Pons (tissue), 1 donor: ENCODE data around the gene ZNF441.
"Not testable (repeated sequence)": the region's sequence is repeated elsewhere in the genome, so short reads cannot be mapped to it uniquely, and the experiment has no call there.

ENCODE experiments used
- DNase-seq: peaks from one replicate; pipeline ENCODE4 v3.0.0-alpha.2; 2016; ENCODE audit warnings: low spot score

ZNF441 gene

DNA sequence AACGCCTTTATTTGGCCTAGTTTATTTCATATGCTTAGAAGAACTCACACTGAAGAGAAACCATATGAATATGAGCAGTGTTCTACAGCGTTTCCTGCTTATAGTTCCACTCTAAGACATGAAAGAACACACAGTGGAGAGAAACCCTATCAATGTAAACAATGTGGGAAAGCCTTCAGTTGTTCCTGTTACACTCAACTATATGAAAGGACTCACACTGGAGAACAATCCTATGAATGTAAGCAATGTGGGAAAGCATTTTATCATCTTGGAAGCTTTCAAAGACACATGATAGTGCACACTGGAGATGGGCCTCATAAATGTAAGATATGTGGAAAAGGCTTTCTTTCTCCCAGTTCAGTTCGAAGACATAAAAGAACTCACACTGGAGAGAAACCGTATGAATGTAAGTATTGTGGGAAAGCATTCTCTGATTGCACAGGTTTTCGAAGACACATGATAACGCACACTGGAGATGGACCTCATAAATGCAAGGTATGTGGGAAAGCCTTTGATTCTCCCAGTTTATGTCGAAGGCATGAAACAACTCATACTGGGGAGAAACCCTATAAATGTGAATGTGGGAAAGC, 13.7 kb downstream of the ZNF441 start:
- no peak for DNase-seq

DNA sequence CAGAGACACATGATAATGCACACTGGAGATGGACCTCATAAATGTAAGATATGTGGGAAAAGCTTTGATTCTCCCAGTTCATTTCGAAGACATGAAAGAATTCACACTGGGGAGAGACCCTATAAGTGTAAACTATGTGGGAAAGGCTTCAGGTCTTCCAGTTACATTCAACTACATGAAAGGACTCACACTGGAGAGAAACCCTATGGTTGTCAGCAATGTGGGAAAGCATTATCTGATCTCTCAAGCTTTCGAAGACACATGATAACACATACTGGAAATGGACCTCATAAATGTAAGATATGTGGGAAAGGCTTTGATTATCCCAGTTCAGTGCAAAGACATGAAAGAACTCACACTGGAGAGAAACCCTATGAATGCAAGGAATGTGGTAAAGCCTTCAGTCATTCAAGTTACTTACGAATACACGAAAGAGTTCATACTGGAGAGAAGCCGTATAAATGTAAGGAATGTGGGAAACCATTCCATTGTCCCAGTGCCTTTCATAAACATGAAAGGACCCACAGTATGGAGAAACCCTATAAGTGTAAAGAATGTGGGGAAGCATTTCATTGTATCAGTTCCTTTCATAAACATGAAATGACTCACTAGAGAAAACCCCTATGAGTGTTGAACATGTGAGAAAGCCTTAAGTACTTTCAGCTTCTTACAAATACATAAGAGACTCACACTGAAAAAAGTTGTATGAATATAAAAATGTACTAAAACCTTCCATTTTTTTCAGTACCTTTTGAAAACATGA, 14.7 kb downstream of the ZNF441 start:
- no peak for DNase-seq

DNA sequence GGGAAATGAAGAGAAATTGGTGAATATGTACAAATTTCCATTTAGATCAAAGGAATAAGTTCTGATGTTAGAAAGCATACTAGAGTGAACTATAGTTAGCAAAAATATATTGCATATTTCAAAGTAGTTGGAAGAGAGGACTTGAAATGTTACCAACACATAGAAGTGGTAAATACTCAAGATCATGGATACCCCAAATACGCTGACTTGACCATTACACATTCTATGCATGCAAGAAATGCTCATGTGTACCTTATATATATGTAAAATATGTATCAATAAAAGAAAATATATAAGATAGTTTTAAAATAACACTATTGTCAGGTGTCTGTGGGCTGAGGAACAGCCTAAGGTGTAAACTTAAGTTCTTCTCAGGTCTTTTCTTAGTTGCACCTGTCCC, 17.0 kb downstream of the ZNF441 start:
- no peak for DNase-seq

DNA sequence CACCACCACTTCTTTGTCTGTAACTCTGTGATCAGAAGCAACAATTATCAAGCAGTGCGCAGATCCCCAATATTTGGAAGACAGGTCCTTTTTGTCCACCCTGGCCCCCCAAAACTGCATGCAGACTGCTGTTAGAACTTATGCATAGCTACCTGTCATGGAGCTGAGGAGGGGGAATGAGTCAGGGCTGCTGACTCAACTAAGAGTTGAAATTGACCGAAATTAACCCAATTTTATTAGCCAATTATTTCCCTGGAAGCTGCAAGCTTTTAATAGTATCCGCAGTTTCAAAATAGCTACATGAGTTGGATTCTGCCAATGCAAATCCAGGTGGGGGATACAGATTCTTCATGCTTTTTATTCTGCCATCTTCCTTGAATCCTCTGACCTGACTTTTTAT, 17.6 kb downstream of the ZNF441 start:
- DNase-seq, result no peak

DNA sequence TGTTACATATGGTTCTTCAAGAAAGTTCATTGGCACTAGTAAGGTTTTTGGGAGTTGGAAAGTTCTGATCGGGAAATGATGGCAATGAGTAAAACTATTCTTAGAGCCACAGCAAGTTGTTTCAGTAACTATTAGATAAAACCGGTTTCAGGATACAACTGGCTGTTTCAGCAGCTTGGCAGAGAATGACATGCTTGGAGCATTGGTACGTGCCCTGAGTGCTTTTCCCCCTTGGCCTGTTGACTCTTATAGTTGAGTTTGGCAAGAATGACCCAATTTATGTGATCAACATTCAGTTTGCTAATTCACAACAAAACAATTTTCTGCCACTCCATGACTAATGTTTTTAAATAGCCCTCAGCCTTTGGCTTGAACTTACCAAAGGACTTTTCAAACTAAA, 20.7 kb downstream of the ZNF441 start:
- no peak for DNase-seq

- no peak for DNase-seq
Observed at GRCh38 chr19:11792942-11793341, 26.1 kb downstream of the ZNF441 start.

DNA sequence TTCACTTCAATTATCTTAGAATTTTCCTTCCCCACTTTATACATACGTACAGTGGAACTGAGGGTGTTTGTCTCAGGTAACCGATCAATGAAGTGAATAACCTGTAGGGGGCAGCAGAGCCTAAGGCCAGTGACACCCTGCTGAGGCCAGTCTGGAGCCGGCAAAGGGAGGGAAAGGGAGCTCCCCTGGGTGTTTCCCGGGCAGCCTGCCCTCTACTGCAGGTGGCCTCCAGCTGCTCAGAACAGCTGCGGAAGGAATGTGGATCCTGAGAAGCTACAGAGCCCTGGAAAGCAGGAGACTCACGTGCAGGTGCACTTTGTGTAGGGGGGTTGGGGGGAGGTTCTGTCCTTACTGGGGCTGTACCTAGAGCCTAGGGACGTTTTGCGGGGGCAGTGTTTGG, 30.7 kb downstream of the ZNF441 start:
- peak; percentile 90 for DNase-seq

DNA sequence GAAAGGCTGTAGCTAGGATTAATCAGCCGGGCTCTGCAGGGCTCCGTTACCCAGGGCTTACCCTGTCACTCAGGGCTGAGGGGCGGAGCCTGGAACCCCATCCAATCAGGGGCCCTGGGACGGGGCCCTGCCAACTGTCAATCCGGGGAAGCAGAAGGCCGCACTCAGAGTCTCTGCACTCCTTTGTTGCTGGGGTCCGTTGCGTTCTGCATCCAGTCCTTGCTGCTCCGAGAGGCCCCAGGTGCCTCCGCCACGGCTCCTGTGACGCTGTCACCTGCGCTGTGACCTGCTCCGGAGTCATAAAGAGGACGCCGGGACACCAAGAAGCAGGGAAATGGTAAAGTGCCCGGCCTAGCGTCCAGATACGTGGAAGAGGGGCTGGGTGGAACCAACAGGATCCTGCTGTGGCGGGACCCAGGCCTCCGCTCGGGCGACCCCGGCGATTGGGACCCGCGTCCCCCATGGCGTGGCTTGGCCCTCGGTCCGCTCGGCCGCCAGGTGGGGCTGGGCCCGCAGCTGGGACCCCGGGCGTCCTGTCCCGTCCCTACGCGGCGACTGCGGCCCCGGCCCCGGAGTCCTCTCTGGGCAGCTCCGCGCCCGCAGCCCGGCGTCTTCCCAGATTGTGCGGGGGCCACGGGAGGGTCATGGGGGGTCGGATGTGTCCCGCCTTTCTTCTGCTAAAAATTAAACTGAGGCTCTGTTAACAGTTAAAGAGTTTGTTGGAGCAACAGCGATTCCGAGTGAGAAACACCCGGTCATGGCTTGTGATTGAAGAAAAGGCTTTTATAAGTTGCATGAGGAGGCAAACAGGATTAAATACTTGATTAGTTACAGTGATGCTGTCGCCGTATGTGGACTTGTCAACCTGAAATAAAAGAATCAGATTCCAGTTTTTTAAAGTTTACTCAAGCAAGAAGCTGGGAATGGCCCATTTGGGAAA, 31.9 kb downstream of the ZNF441 start, which contains the start of gene ZNF491:
Gene ZNF491, plus strand, starts transcription at position 133 of the 940 bp plus-strand sequence. CDS start 7,431 bp downstream, outside the sequence.
- peak; percentile 94 for DNase-seq

DNA sequence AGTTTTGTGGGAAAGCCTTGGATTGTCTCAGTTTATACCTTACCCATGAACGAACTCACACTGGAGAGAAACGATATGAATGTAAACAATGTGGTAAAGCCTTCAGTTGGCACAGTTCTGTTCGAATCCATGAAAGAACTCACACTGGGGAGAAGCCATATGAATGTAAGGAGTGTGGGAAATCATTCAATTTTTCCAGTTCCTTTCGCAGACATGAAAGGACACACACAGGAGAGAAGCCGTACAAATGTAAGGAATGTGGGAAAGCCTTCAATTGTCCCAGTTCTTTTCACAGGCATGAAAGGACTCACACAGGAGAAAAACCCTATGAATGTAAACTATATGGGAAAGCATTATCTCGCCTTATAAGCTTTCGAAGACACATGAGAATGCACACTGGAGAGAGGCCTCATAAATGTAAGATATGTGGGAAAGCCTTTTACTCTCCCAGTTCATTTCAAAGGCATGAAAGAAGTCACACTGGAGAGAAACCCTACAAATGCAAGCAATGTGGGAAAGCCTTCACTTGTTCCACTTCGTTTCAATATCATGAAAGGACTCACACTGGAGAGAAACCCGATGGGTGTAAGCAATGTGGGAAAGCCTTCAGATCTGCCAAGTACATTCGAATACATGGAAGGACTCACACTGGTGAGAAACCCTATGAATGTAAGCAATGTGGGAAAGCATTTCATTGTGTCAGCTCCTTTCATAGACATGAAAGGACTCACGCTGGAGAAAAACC, 39.7 kb downstream of the ZNF441 start:
- DNase-seq, result no peak

GRCh38 chr19:11807099-11807380, 40.2 kb downstream of the ZNF441 start:
- no peak for DNase-seq

DNA sequence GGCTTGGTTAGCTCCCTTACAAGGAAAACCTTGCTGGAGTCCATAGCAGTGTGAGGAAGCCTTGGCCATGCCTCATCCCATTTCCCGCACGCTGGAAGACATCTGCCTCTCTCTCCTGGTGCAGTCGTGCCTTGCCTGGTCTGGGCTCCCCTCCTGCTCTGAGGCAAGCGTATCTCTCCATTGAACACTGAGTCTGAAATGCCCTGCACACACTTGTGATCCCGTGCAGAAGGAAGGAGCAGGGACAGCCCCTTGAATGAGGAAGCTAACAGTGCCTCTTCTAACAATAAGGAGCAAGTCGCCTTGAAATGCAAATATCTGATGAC, 46.9 kb downstream of the ZNF441 start:
- DNase-seq, result no peak

- DNase-seq, result peak; percentile 97
Observed at GRCh38 chr19:11814029-11814699, 47.4 kb downstream of the ZNF441 start, which contains the start of gene ZNF440. Gene ZNF440, plus strand, starts transcription at chr19:11814273. Its CDS starts 175 bp downstream, at chr19:11814448.

GRCh38 chr19:11814700-11815035, 47.9 kb downstream of the ZNF441 start:
- DNase-seq, result no peak

- DNase-seq, result no peak
Observed at GRCh38 chr19:11821474-11822109, 54.8 kb downstream of the ZNF441 start.

DNA sequence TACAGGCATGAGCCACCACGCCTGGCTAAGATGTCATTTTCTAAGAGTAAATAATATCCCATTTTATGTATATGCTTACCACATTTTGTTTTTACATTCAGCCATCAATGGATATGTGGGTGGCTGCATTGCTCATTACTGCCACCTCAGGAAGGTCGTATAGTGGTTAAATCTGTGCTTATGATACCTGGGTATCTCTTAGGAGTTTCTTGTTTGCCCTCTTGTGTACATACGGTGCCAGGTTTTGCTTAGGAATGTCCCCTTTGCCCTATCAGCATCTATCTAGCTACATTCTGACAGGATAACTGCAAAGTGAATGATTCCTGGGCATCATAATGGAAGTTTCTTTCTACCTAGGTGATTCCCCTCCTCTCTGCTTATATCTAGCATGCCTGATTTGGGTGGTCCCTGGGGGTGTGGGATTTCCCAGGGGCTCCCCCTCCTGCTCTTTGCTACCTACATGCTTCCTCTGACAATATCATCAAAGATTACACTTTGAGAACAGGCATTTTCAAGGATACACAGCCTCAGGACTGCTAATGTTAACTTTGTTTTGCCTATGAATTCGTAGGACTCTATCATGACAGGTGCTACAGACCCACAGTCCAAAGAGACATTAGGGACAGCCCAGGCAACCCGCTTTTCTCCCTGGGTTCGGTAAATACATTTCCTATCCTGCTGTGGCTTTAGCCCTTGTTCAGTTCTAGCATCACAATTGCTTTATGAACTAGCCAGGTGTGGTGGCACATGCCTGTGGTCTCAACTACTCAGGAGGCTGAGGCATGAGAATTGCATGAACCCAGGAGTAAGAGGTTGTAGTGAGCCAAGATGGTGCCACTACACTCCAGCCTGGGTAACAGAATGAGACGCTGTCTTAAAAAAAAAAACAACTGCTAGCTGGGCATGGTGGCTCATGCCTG, 62.4 kb downstream of the ZNF441 start:
- DNase-seq, result not testable (repeated sequence)

DNA sequence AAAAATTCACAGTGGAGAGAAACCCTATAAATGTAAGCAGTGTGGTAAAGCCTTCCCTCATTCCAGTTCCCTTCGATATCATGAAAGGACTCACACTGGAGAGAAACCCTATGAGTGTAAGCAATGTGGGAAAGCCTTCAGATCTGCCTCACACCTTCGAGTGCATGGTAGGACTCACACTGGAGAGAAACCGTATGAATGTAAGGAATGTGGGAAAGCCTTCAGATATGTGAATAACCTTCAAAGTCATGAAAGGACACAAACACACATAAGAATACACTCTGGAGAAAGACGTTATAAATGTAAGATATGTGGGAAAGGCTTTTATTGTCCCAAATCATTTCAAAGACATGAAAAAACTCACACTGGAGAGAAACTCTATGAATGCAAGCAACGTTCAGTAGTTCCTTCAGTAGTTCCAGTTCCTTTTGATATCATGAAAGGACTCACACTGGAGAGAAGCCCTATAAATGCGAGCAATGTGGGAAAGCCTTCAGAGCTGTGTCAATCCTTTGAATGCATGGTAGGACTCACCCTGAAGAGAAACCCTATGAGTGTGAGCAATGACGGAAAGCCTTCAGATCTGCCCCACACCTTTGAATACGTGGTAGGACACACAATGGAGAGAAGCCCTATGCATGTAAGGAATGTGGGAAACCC, 65.6 kb downstream of the ZNF441 start:
- no peak for DNase-seq

DNA sequence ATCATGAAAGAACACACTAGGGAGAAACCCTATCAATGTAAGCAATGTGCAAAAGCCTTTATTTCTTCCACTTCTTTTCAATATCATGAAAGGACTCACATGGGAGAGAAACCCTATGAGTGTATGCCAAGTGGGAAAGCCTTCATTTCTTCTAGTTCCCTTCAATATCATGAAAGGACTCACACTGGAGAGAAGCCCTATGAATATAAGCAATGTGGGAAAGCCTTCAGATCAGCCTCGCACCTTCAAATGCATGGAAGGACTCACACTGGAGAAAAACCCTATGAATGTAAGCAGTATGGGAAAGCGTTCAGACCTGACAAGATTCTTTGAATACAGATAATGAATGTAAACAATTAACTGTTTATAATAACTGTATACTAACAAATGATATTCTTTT, 66.7 kb downstream of the ZNF441 start:
- no peak for DNase-seq
